Measurements from ENCODE around the gene SH2B3. TPM values are rescaled to one million over a fixed set of nuclear protein-coding genes. Genes with fewer than 3 reads are reported as not detected.
A peak's percentile ranks its signal among the peaks of the same experiment; 100 is the strongest.

Gene SH2B3
- total and polyA plus RNA-seq, 4 experiments from 2014 or later = 4.2 to 28.2 (median 19.8) TPM

DNA sequence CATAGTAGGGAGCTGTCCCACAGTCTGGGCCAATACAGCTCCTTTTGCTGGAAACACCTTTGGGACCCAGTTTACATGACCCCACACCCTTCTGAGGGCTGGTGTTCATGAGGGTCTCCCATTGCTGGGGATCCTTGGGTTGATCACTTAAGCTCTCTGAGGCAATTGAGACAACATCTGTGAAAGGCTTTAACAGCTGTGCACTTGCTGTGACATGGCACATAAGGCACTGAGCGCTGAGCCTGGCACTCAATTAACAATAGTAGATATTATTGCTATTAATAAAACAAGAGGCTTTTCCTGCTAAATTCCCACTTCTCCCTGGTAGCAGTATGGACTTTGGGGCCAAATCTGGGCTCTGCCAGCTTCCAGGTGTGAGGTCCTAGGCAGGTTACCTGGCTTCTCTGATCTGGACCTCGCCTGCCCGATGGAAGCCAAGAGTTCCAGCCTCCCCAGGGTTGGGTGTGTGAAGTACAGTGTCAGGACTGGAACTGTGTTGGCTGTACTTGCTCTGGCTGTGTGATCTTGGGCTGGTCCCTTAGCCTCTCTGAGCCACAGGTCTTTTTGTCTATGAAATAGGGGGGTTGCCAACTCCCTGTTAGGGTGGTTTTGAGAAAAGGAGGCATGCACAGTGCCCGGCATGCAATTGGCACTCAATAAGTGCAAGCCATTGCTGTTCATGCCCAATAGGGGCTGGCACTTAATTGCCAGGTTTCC lies 3.1 kb downstream of the SH2B3 start:
- no peaks in the 10 kb centered on the region for H3K9me3 ChIP-seq (ENCODE audit: control insufficient read depth in 1 of 2, low read length in 2 of 2)
- H3K27ac ChIP-seq (ENCODE audit: low read depth, low read length) = peak overlapping the region; percentile 97
- H3K27ac Mint-ChIP-seq = peak overlapping the region; percentile 84 to 93 (median 89)
- H3K4me3 ChIP-seq (ENCODE audit: low read length in 2 of 2) = peak overlapping the region; percentile 32 to 90
- no peak for DNase-seq
- H3K27me3 Mint-ChIP-seq = no peaks in the 10 kb centered on the region
- CTCF ChIA-PET (ENCODE audit: partially characterized antibody) = interaction anchor here (1.1 to 23.0 kb wide), 5 partner anchors 12 to 43 kb away, joined by 3 to 1282 read pairs (median 16); no protein-coding TSS in a partner anchor
- intact Hi-C loops (cut with micrococcal nuclease) = no loop called here
- POLR2A ChIA-PET (ENCODE audit: partially characterized antibody) = interaction anchor here (1.9 to 22.3 kb wide), 3 partner anchors 12 to 37 kb away, joined by 4 to 683 read pairs (median 258); no protein-coding TSS in a partner anchor
- H3K4me3 Mint-ChIP-seq = peak overlapping the region; percentile 77 to 96 (median 91)
- no peaks in the 10 kb centered on the region for H3K36me3 ChIP-seq (ENCODE audit: insufficient read depth, low read length)
- H3K4me1 ChIP-seq (ENCODE audit: insufficient read depth, low read length) = peaks cover 82% of the 10 kb centered on the region
- peaks cover 0 to 21% of the 10 kb centered on the region in 2 donors for H3K36me3 Mint-ChIP-seq
- peaks cover 46 to 95% (median 71%) of the 10 kb centered on the region in 4 donors for H3K4me1 Mint-ChIP-seq
- H3K9me3 Mint-ChIP-seq = no peaks in the 10 kb centered on the region
- no peaks in the 10 kb centered on the region for H3K27me3 ChIP-seq (ENCODE audit: insufficient read depth, low read length)

DNA sequence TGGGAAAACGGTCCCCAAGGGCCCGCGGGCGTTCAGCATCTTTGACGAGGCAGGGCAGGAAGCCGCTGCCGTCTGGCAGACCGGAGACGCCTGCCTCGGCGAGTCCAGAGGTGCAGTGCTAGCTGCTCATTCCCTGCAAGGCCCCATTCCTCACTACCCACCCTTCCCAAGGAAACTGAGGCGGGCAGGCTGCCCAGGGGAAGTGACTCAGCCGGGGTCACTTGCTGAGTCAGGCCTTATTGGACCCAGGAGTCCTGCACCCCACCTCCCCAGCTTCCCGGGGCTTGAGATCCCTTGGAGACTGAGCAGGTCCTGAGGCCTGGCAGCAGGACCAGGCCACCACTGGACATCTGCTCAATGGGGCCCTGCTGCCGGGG lies 3.7 kb downstream of the SH2B3 start:
- Histone ChIP-seq H3K4me3 (ENCODE audit: low read length in 2 of 2) (peak overlapping the region; percentile 32 to 90), H3K27me3 (ENCODE audit: insufficient read depth, low read length) (no peaks in the 10 kb centered on the region), H3K27ac (ENCODE audit: low read depth, low read length) (peak overlapping the region; percentile 97), H3K9me3 (ENCODE audit: control insufficient read depth in 1 of 2, low read length in 2 of 2) (no peaks in the 10 kb centered on the region), H3K4me1 (ENCODE audit: insufficient read depth, low read length) (peaks cover 82% of the 10 kb centered on the region), H3K36me3 (ENCODE audit: insufficient read depth, low read length) (no peaks in the 10 kb centered on the region)
- CTCF ChIA-PET (ENCODE audit: partially characterized antibody) = interaction anchor here (1.1 to 23.0 kb wide), 4 partner anchors 13 to 42 kb away, joined by 3 to 1282 read pairs (median 25); no protein-coding TSS in a partner anchor
- peaks cover 0 to 23% of the 10 kb centered on the region in 2 donors for H3K36me3 Mint-ChIP-seq
- peak overlapping the region; percentile 84 to 93 (median 89) for H3K27ac Mint-ChIP-seq
- POLR2A ChIA-PET (ENCODE audit: partially characterized antibody) = interaction anchor here (15.0 to 22.3 kb wide), 2 partner anchors 16 to 37 kb away, joined by 258 to 683 read pairs; no protein-coding TSS in a partner anchor
- DNase-seq = no peak
- H3K27me3 Mint-ChIP-seq = no peaks in the 10 kb centered on the region
- intact Hi-C loops (cut with micrococcal nuclease) = no loop called here
- H3K4me3 Mint-ChIP-seq = peak overlapping the region; percentile 77 to 96 (median 91)
- no peaks in the 10 kb centered on the region for H3K9me3 Mint-ChIP-seq
- peaks cover 42 to 95% (median 70%) of the 10 kb centered on the region in 4 donors for H3K4me1 Mint-ChIP-seq

DNA sequence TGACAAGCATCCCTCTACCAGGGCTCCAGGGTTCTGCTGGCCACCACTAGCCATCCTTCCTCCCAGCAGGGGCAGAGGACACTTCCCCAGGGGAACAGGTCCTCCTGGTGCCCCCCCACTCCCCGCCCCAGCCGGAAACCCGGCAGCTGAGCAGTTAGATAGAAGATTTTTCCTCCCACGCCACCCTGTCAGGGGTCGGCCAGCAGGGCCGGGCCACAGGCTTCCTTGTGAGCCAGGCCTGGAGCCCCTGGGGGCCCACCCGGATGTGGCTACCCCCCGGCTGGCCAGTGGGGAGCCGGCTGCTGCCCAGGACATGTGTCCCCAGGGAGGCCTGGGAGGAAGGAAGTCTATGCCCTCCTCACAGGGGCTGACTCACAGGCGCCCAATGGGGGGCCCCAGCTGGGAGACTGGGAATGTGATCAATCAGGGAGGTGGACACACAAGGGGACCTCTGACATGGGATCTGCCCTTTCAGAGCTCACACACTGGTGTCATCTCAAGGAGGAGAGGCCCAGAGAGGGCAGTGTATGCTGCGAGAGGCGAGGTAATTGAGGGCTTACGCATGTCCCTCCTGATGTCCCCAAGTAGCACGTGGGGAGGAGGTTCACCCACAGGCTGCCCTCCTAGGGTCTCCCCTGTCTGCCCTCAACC lies 4.2 kb downstream of the SH2B3 start:
- H3K27ac ChIP-seq (ENCODE audit: low read depth, low read length) = peak overlapping the region; percentile 97
- peaks cover 42 to 95% (median 70%) of the 10 kb centered on the region in 4 donors for H3K4me1 Mint-ChIP-seq
- no peaks in the 10 kb centered on the region for H3K36me3 ChIP-seq (ENCODE audit: insufficient read depth, low read length)
- DNase-seq = peak in 1 of 5 donors; percentile 74
- no peaks in the 10 kb centered on the region for H3K27me3 ChIP-seq (ENCODE audit: insufficient read depth, low read length)
- peaks cover 0 to 27% of the 10 kb centered on the region in 2 donors for H3K36me3 Mint-ChIP-seq
- H3K27ac Mint-ChIP-seq = peak overlapping the region; percentile 48 to 93 (median 88)
- CTCF ChIA-PET (ENCODE audit: partially characterized antibody) = interaction anchor here (1.1 to 23.0 kb wide), 3 partner anchors 14 to 42 kb away, joined by 3 to 1282 read pairs (median 34); no protein-coding TSS in a partner anchor
- peak overlapping the region; percentile 77 to 96 (median 91) for H3K4me3 Mint-ChIP-seq
- intact Hi-C loops (cut with micrococcal nuclease) = no loop called here
- H3K4me3 ChIP-seq (ENCODE audit: low read length in 2 of 2) = peak overlapping the region in 1 of 2 donors; percentile 90
- H3K27me3 Mint-ChIP-seq = no peaks in the 10 kb centered on the region
- no peaks in the 10 kb centered on the region for H3K9me3 ChIP-seq (ENCODE audit: control insufficient read depth in 1 of 2, low read length in 2 of 2)
- POLR2A ChIA-PET (ENCODE audit: partially characterized antibody) = interaction anchor here (15.0 to 22.3 kb wide), 2 partner anchors 15 to 36 kb away, joined by 258 to 683 read pairs; no protein-coding TSS in a partner anchor
- peaks cover 82% of the 10 kb centered on the region for H3K4me1 ChIP-seq (ENCODE audit: insufficient read depth, low read length)
- peaks cover 0 to 2% (median 0%) of the 10 kb centered on the region in 8 donors for H3K9me3 Mint-ChIP-seq

DNA sequence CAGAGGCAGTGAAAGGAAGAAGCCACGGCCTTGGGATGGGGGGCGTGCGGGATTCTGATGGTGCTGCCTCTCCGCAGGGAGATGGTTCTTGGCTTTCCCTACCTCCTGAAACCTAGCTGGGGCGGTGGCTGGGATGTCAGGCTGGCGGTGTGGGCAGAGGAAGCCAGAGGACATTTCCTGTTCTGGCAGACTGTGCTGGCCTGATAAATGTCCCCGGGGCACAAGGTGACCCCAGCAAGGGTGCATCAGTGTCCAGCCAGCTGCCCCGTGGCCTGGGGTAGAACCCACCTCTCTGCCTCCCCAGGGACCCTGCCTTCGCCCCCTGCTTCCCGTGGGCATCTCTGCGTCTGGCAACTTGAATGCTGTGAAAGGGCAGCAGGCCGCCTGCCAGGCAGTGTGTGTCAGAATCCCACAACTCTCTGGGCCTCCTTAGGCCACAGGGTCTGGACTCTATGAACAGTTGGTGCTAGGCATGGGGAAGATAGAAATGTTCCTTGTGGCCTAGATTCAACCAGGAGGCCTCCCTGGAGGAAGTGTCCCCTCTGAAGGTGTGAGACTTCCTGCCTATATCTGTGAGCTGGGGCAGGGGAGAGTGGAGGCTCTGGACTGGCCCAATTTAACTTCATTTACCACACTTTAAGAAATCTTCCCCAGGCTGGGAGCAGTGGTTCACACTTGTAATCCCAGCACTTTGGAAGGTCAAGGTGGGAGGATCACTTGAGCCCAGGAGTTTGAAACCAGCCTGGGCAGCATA lies 4.9 kb downstream of the SH2B3 start:
- no peaks in the 10 kb centered on the region for H3K27me3 ChIP-seq (ENCODE audit: insufficient read depth, low read length)
- no peaks in the 10 kb centered on the region for H3K9me3 ChIP-seq (ENCODE audit: control insufficient read depth in 1 of 2, low read length in 2 of 2)
- no peaks in the 10 kb centered on the region for H3K36me3 ChIP-seq (ENCODE audit: insufficient read depth, low read length)
- ChIA-PET POLR2A (ENCODE audit: partially characterized antibody) (interaction anchor here (15.0 to 22.3 kb wide), 2 partner anchors 15 to 36 kb away, joined by 258 to 683 read pairs; no protein-coding TSS in a partner anchor), CTCF (ENCODE audit: partially characterized antibody) (interaction anchor here (2.6 to 23.0 kb wide), 4 partner anchors 14 to 41 kb away, joined by 11 to 1282 read pairs (median 19); no protein-coding TSS in a partner anchor)
- Mint-ChIP-seq H3K4me1 (peaks cover 44 to 93% (median 72%) of the 10 kb centered on the region in 4 donors), H3K27ac (peak overlapping the region; percentile 76 to 96 (median 83)), H3K4me3 (peak overlapping the region in 7 of 8 donors; percentile 48 to 77 (median 56)), H3K9me3 (peaks cover 0 to 4% (median 0%) of the 10 kb centered on the region in 8 donors), H3K36me3 (peaks cover 0 to 30% of the 10 kb centered on the region in 2 donors), H3K27me3 (no peaks in the 10 kb centered on the region)
- peaks cover 83% of the 10 kb centered on the region for H3K4me1 ChIP-seq (ENCODE audit: insufficient read depth, low read length)
- H3K4me3 ChIP-seq (ENCODE audit: low read length in 2 of 2) = no peak overlapping the region
- intact Hi-C loops (cut with micrococcal nuclease) = no loop called here
- H3K27ac ChIP-seq (ENCODE audit: low read depth, low read length) = peak overlapping the region; percentile 97
- DNase-seq = no peak

DNA sequence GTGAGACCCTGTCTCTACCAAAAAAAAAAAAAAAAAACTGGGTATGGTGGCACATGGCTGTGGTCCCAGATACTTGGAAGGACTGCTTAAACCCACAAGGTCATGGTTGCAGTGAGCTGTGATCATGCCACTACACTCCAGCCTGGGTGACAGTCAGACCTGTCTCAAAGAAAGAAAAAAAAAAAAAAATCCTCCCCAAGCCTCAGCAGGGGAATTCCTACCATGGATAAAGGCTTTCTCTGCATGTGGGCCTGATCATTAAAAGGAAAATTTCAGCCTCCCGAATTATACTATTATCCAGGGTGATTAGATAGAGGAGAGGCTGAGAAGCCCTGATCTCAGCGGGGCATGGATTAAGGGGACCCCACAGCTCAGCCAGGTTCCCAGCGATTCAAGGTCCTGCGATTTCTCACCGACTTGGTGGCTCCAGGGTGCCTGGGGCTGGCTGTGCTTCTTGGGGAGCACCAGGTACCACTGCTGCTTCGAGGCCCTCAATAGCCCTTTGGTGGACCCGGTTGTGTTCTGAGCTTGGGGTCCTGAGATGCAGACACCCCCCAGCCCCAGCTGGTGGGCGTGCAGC lies 5.6 kb downstream of the SH2B3 start:
- no peaks in the 10 kb centered on the region for H3K27me3 Mint-ChIP-seq
- Histone ChIP-seq H3K4me1 (ENCODE audit: insufficient read depth, low read length) (peaks cover 83% of the 10 kb centered on the region), H3K27me3 (ENCODE audit: insufficient read depth, low read length) (no peaks in the 10 kb centered on the region), H3K27ac (ENCODE audit: low read depth, low read length) (peak overlapping the region; percentile 97), H3K4me3 (ENCODE audit: low read length in 2 of 2) (no peak overlapping the region), H3K36me3 (ENCODE audit: insufficient read depth, low read length) (no peaks in the 10 kb centered on the region), H3K9me3 (ENCODE audit: control insufficient read depth in 1 of 2, low read length in 2 of 2) (no peaks in the 10 kb centered on the region)
- H3K27ac Mint-ChIP-seq = peak overlapping the region; percentile 60 to 96 (median 84)
- ChIA-PET CTCF (ENCODE audit: partially characterized antibody) (interaction anchor here (2.6 to 23.0 kb wide), 6 partner anchors 8 to 40 kb away, joined by 11 to 1282 read pairs (median 20); no protein-coding TSS in a partner anchor), POLR2A (ENCODE audit: partially characterized antibody) (interaction anchor here (15.0 to 22.3 kb wide), 2 partner anchors 14 to 35 kb away, joined by 258 to 683 read pairs; no protein-coding TSS in a partner anchor)
- H3K4me3 Mint-ChIP-seq = peak overlapping the region in 5 of 8 donors; percentile 17 to 77 (median 43)
- H3K9me3 Mint-ChIP-seq = peaks cover 0 to 4% (median 0%) of the 10 kb centered on the region in 8 donors
- intact Hi-C loops (cut with micrococcal nuclease) = no loop called here
- peaks cover 46 to 95% (median 75%) of the 10 kb centered on the region in 4 donors for H3K4me1 Mint-ChIP-seq
- peak in 1 of 5 donors; percentile 60 for DNase-seq
- H3K36me3 Mint-ChIP-seq = peaks cover 0 to 34% of the 10 kb centered on the region in 2 donors

Data from CD4-positive, alpha-beta memory T cell (primary cell).